WERI-Rb-1 (cell line): ENCODE data around the gene COL4A4.

Experiments used
- DNase-seq: peaks from one replicate; pipeline ENCODE4 v3.0.0-alpha.2; 2020
- H3K27ac ChIP-seq: fragments of 250-450 bp; sonication (Bioruptor Pico); 2 replicates; pipeline ENCODE4 v1.5.1; 2020; ENCODE audit warnings: mild to moderate bottlenecking, moderate library complexity
- H3K27me3 ChIP-seq: fragments of 250-450 bp; sonication (Bioruptor Pico); 2 replicates; pipeline ENCODE4 v1.5.1; 2021; ENCODE audit warnings: mild to moderate bottlenecking, low read depth, moderate library complexity; ENCODE audit not compliant: insufficient read depth, severe bottlenecking
- H3K36me3 ChIP-seq: fragments of 250-450 bp; sonication (Bioruptor Pico); 2 replicates; pipeline ENCODE4 v1.5.1; 2020; ENCODE audit warnings: mild to moderate bottlenecking, moderate library complexity
- H3K4me3 ChIP-seq: 2 replicates; pipeline ENCODE4 v1.5.1; 2011; ENCODE audit warnings: low read depth, mild to moderate bottlenecking, control low read depth, low read length
- H3K9me3 ChIP-seq: fragments of 250-450 bp; sonication (Bioruptor Pico); 2 replicates; pipeline ENCODE4 v1.5.1; 2021; ENCODE audit warnings: mild to moderate bottlenecking, moderate library complexity; ENCODE audit not compliant: severe bottlenecking
- TF ChIP-seq, protein P1 (sequence below): IDR thresholded peaks from 2 replicates; pipeline ENCODE4 v1.5.1; 2011; ENCODE audit warnings: low read depth, mild to moderate bottlenecking, control low read depth, inconsistent platforms, low read length

Gene COL4A4

GRCh38 chr2:227022608-227023007 lies 141.4 kb downstream of the COL4A4 start:
- Histone ChIP-seq H3K9me3 (no peaks in the 10 kb centered on the region), H3K27ac (no peak overlapping the region), H3K27me3 (no peaks in the 10 kb centered on the region), H3K4me3 (no peak overlapping the region), H3K36me3 (no peaks in the 10 kb centered on the region)
- DNase-seq = no peak
- TF ChIP-seq, protein P1, sequence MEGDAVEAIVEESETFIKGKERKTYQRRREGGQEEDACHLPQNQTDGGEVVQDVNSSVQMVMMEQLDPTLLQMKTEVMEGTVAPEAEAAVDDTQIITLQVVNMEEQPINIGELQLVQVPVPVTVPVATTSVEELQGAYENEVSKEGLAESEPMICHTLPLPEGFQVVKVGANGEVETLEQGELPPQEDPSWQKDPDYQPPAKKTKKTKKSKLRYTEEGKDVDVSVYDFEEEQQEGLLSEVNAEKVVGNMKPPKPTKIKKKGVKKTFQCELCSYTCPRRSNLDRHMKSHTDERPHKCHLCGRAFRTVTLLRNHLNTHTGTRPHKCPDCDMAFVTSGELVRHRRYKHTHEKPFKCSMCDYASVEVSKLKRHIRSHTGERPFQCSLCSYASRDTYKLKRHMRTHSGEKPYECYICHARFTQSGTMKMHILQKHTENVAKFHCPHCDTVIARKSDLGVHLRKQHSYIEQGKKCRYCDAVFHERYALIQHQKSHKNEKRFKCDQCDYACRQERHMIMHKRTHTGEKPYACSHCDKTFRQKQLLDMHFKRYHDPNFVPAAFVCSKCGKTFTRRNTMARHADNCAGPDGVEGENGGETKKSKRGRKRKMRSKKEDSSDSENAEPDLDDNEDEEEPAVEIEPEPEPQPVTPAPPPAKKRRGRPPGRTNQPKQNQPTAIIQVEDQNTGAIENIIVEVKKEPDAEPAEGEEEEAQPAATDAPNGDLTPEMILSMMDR = no peak

- H3K9me3 ChIP-seq = no peaks in the 10 kb centered on the region
- H3K27ac ChIP-seq = no peak overlapping the region
- DNase-seq = no peak
- TF ChIP-seq, protein P1 = no peak
- no peaks in the 10 kb centered on the region for H3K27me3 ChIP-seq
- H3K4me3 ChIP-seq = no peak overlapping the region
- H3K36me3 ChIP-seq = no peaks in the 10 kb centered on the region
These were observed 143.6 kb downstream of the COL4A4 start for GRCh38 chr2:227020416-227020815.

DNA sequence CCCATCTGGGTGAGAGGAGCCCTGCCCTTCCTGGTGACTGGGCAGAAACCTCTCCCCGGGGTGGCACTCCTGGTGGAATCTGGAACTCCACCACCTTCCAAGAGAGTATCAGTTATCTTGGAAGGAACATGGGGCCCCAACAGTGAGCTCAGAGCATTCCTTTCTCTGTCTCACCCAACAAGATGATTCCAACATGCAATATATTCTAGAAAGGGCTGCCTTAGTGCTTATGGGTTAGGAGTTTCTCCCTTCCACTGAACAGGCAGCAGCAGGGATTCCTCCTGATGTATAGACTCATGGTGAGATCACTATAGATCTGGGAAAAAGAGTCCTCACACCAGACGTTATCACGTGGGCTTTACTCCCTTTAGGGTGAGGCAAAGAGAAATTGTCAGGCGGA lies 147.1 kb downstream of the COL4A4 start:
- H3K4me3 ChIP-seq = no peak overlapping the region

GRCh38 chr2:227013881-227014280 lies 150.1 kb downstream of the COL4A4 start:
- Histone ChIP-seq H3K36me3 (no peaks in the 10 kb centered on the region), H3K27me3 (no peaks in the 10 kb centered on the region), H3K4me3 (no peak overlapping the region), H3K27ac (no peak overlapping the region), H3K9me3 (no peaks in the 10 kb centered on the region)
- DNase-seq = no peak
- TF ChIP-seq, protein P1 = no peak

More for the DNA sequence above, 147.1 kb downstream of the COL4A4 start:
- DNase-seq = no peak
- TF ChIP-seq, protein P1 = no peak
- no peaks in the 10 kb centered on the region for H3K9me3 ChIP-seq
- no peaks in the 10 kb centered on the region for H3K36me3 ChIP-seq
- H3K27me3 ChIP-seq = no peaks in the 10 kb centered on the region
- H3K27ac ChIP-seq = no peak overlapping the region

DNA sequence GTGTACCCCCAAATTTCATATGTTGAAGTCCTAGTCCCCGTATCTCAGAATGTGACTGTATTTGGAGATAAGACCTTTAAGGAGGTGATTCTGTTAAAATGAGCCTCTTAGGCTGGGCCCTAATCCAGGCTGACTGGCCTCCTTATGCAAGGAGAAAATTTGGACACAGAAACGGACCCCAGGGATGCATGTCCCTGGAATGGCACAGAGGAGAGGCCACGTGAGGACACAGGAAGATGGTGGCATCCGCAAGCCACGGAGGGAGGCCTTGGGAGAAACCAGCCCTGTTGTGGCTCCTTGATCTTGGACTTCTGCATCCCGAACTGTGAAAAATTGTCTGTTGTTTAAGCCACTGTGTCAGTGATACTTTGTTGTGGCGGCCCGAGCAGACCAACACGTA lies 150.7 kb downstream of the COL4A4 start:
- H3K4me3 ChIP-seq = no peak overlapping the region
- H3K27ac ChIP-seq = no peak overlapping the region
- no peaks in the 10 kb centered on the region for H3K27me3 ChIP-seq
- DNase-seq = no peak
- no peaks in the 10 kb centered on the region for H3K36me3 ChIP-seq
- no peaks in the 10 kb centered on the region for H3K9me3 ChIP-seq
- TF ChIP-seq, protein P1 = no peak

DNA sequence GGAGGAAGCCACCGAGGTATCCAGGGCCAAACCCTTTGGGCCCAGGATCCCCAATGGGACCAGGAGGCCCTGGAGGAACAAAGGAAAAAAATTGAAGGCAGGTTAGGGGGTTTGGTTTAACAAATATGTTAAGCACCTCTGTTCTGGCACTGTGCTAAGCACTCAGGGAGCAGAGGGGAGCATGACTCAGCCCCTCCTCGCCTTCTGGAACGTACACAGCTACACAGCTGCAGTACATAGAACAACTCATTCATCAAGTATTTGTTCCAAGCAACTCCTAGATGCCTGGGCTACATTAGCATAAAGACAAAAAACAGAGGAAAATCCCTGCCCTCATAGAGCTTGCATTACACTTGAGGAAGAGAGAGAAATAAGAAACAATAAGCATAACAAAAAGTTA lies 153.6 kb downstream of the COL4A4 start:
- Histone ChIP-seq H3K4me3 (no peak overlapping the region), H3K27me3 (no peaks in the 10 kb centered on the region), H3K36me3 (no peaks in the 10 kb centered on the region), H3K27ac (no peak overlapping the region), H3K9me3 (no peaks in the 10 kb centered on the region)
- TF ChIP-seq, protein P1 = no peak
- no peak for DNase-seq
